ENCODE measurements around the gene ETV4.

DNA sequence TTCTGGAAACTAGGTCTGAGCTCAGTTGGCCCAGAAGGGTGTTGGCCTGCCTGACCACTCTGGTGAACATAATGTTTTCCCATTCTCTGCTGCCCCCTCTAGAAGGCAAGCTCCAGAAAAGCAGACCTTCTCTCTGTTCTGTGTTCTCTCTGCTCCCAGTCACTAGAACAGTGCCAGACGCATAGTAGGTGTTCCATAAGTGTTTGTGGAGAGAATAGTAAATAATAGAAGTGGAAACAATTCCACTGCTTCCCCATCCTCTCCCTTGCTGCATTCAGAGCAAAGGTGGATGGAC lies 32.2 kb upstream of the ETV4 start:
- no peak for TF ChIP-seq IKZF1 (IDR thresholded peaks at IDR 0.05)
- TF ChIP-seq POLR2A (IDR thresholded peaks at IDR 0.05; ENCODE audit: insufficient read depth in 1 of 2, low read depth in 2 of 2, low read length in 2 of 2) = no peak
- TF ChIP-seq, protein P1, sequence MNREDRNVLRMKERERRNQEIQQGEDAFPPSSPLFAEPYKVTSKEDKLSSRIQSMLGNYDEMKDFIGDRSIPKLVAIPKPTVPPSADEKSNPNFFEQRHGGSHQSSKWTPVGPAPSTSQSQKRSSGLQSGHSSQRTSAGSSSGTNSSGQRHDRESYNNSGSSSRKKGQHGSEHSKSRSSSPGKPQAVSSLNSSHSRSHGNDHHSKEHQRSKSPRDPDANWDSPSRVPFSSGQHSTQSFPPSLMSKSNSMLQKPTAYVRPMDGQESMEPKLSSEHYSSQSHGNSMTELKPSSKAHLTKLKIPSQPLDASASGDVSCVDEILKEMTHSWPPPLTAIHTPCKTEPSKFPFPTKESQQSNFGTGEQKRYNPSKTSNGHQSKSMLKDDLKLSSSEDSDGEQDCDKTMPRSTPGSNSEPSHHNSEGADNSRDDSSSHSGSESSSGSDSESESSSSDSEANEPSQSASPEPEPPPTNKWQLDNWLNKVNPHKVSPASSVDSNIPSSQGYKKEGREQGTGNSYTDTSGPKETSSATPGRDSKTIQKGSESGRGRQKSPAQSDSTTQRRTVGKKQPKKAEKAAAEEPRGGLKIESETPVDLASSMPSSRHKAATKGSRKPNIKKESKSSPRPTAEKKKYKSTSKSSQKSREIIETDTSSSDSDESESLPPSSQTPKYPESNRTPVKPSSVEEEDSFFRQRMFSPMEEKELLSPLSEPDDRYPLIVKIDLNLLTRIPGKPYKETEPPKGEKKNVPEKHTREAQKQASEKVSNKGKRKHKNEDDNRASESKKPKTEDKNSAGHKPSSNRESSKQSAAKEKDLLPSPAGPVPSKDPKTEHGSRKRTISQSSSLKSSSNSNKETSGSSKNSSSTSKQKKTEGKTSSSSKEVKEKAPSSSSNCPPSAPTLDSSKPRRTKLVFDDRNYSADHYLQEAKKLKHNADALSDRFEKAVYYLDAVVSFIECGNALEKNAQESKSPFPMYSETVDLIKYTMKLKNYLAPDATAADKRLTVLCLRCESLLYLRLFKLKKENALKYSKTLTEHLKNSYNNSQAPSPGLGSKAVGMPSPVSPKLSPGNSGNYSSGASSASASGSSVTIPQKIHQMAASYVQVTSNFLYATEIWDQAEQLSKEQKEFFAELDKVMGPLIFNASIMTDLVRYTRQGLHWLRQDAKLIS (CRISPR knock-in tag; IDR thresholded peaks at IDR 0.05) = no peak
- no peak for TF ChIP-seq ZNF138 (CRISPR knock-in tag; IDR thresholded peaks at IDR 0.05; ENCODE audit: low read depth)
